ENCODE data around the gene CLDN18.

The CLDN18 gene

GRCh38 chr3:138082085-138082991 is 72.4 kb downstream of the CLDN18 start:
- DNase-seq (ENCODE audit: insufficient read length, low spot score) (no peak), FAIRE-seq (peak; percentile 93)
- TF ChIP-seq POLR2A (IDR thresholded peaks at IDR 0.05; ENCODE audit: low read depth, low read length) (no peak), POLR2AphosphoS5 (IDR thresholded peaks at IDR 0.05; ENCODE audit: low read depth, low read length) (no peak), POU2F2 (IDR thresholded peaks at IDR 0.05; ENCODE audit: low read depth, low read length) (no peak), TAF1 (IDR thresholded peaks at IDR 0.05; ENCODE audit: low read depth, low read length) (no peak), SPI1 (IDR thresholded peaks at IDR 0.05; ENCODE audit: low read depth, low read length) (no peak), PAX5 (IDR thresholded peaks at IDR 0.05; ENCODE audit: insufficient read depth, low read length, severe bottlenecking) (no peak)

- TF ChIP-seq PAX5 (IDR thresholded peaks at IDR 0.05; ENCODE audit: insufficient read depth, low read length, severe bottlenecking) (no peak), SPI1 (IDR thresholded peaks at IDR 0.05; ENCODE audit: low read depth, low read length) (no peak), POLR2A (IDR thresholded peaks at IDR 0.05; ENCODE audit: low read depth, low read length) (no peak), POLR2AphosphoS5 (IDR thresholded peaks at IDR 0.05; ENCODE audit: low read depth, low read length) (no peak), POU2F2 (IDR thresholded peaks at IDR 0.05; ENCODE audit: low read depth, low read length) (no peak), TAF1 (IDR thresholded peaks at IDR 0.05; ENCODE audit: low read depth, low read length) (no peak)
- no peak for FAIRE-seq
- no peak for DNase-seq (ENCODE audit: insufficient read length, low spot score)
These were observed 73.0 kb downstream of the CLDN18 start for GRCh38 chr3:138082992-138083386.

All from GM12891 (cell line).